NT2/D1 (cell line): ENCODE results near the gene B4GALT5.

Experiments
- SUZ12 ChIP-seq: IDR thresholded peaks from 2 replicates; pipeline ENCODE4 v1.6.1; 2011; ENCODE audit not compliant: insufficient read length, insufficient read depth; ENCODE audit errors: extremely low read depth
- ZNF274 ChIP-seq: IDR thresholded peaks from 2 replicates; pipeline ENCODE4 v1.6.1; 2011; ENCODE audit warnings: mild to moderate bottlenecking, low read depth, low read length

DNA sequence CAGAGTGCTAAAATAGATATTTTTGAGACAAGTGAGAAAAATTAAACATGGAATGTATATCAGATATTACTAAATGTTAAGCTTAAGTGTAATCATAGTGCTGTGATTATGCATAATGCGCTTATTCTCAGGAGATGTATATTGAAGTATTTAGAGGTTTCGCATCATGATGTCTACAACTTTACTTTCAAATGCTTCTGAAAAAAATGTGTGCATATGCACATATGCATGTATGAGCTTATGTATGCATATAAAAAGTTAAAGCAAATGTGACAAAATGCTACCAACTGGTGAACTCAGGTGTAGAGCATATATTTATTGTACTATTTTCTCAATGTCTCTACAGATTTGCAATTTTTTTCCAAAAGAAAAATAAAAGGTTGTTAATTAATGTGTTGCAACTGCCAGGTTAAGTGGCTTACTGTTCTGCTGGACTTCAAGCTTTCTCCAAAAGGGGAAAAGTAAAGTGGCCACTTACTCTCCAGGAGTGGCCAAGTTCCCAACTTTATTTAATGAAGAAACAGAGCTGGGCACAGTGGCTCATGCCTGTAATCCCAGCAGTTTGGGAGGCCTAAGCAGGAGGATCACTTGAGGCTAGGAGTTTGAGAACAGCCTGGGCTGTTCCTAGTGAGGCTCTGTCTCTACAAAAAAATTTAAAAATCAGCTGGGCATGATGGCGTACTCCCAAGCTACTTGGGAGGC lies 48.9 kb downstream of the B4GALT5 start:
- TF ChIP-seq SUZ12: no peak
- TF ChIP-seq ZNF274: no peak
